22Rv1 (cell line): ENCODE results near the gene ATP10B.

ENCODE experiments used
- ZFX ChIP-seq: fragments of 450-650 bp; IDR thresholded peaks from 2 replicates; pipeline ENCODE4 v1.6.1; 2017; ENCODE audit warnings: antibody characterized with exemption, borderline replicate concordance
- TF ChIP-seq, protein P1 (sequence below): fragments of 450-650 bp; IDR thresholded peaks from 2 replicates; pipeline ENCODE4 v1.5.1; 2017; ENCODE audit warnings: mild to moderate bottlenecking

DNA sequence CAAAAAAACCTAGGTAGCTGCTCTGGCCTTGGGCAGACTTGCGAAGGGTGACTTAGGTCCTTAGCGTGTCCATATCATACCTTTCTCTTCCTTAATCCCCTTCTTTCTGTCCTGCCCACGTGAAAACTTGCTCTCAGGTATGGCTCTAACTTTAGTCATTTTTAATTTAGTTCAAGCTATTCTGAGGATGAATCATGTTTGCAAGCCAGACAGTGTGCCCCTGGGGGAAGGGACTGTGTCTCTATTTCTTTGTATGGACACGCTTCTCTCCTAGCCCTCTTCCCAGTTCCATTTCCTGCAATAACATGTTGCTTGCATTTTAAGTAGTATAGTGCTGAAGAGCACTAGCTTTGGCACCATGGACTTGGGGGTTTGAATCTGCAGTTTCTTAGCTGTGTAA, 309.7 kb downstream of the ATP10B start:
- TF ChIP-seq, protein P1, sequence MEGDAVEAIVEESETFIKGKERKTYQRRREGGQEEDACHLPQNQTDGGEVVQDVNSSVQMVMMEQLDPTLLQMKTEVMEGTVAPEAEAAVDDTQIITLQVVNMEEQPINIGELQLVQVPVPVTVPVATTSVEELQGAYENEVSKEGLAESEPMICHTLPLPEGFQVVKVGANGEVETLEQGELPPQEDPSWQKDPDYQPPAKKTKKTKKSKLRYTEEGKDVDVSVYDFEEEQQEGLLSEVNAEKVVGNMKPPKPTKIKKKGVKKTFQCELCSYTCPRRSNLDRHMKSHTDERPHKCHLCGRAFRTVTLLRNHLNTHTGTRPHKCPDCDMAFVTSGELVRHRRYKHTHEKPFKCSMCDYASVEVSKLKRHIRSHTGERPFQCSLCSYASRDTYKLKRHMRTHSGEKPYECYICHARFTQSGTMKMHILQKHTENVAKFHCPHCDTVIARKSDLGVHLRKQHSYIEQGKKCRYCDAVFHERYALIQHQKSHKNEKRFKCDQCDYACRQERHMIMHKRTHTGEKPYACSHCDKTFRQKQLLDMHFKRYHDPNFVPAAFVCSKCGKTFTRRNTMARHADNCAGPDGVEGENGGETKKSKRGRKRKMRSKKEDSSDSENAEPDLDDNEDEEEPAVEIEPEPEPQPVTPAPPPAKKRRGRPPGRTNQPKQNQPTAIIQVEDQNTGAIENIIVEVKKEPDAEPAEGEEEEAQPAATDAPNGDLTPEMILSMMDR = no peak
- no peak for TF ChIP-seq ZFX
